ENCODE data around the gene YTHDF1. TPM values are rescaled to one million over a fixed set of nuclear protein-coding genes. Genes with fewer than 3 reads are reported as not detected.

YTHDF1 gene
- total RNA-seq, 2 donors from 2014 or later: 15.8 to 16.2 TPM

GRCh38 chr20:63167918-63168520, 47.9 kb downstream of the YTHDF1 start:
- no peak for DNase-seq
- no peaks in the 10 kb centered on the region for H3K36me3 ChIP-seq (replicated peaks in 1 of 2; ENCODE audit: insufficient read depth in 1 of 2, low read depth in 2 of 2)
- no peaks in the 10 kb centered on the region for H3K9me3 ChIP-seq
- intact Hi-C loops (cut with DNase I): no loop called here
- no peaks in the 10 kb centered on the region for H3K4me1 ChIP-seq
- 66 to 72% methylated on average over 6 to 22 of the region's 23 CpGs for WGBS, 2 donors
- H3K27ac ChIP-seq: no peak overlapping the region
- TF ChIP-seq, protein P1, sequence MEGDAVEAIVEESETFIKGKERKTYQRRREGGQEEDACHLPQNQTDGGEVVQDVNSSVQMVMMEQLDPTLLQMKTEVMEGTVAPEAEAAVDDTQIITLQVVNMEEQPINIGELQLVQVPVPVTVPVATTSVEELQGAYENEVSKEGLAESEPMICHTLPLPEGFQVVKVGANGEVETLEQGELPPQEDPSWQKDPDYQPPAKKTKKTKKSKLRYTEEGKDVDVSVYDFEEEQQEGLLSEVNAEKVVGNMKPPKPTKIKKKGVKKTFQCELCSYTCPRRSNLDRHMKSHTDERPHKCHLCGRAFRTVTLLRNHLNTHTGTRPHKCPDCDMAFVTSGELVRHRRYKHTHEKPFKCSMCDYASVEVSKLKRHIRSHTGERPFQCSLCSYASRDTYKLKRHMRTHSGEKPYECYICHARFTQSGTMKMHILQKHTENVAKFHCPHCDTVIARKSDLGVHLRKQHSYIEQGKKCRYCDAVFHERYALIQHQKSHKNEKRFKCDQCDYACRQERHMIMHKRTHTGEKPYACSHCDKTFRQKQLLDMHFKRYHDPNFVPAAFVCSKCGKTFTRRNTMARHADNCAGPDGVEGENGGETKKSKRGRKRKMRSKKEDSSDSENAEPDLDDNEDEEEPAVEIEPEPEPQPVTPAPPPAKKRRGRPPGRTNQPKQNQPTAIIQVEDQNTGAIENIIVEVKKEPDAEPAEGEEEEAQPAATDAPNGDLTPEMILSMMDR (IDR thresholded peaks at IDR 0.05): no peak
- no peak for TF ChIP-seq POLR2A (IDR thresholded peaks at IDR 0.05)
- ATAC-seq: no peak
- no peak overlapping the region for H3K4me3 ChIP-seq
- H3K27me3 ChIP-seq: peaks cover 0 to 7% of the 10 kb centered on the region in 2 donors

GRCh38 chr20:63167026-63167917, 48.7 kb downstream of the YTHDF1 start:
- H3K36me3 ChIP-seq (replicated peaks in 1 of 2; ENCODE audit: insufficient read depth in 1 of 2, low read depth in 2 of 2): no peaks in the 10 kb centered on the region
- DNase-seq (no peak), ATAC-seq (no peak)
- H3K27ac ChIP-seq: no peak overlapping the region
- intact Hi-C loops (cut with DNase I): no loop called here
- H3K27me3 ChIP-seq: no peaks in the 10 kb centered on the region
- TF ChIP-seq, protein P1 (IDR thresholded peaks at IDR 0.05): no peak
- TF ChIP-seq POLR2A (IDR thresholded peaks at IDR 0.05): no peak
- WGBS, 2 donors: 51 to 60% methylated on average over 17 to 22 of the region's 24 CpGs
- H3K9me3 ChIP-seq: no peaks in the 10 kb centered on the region
- H3K4me1 ChIP-seq: no peaks in the 10 kb centered on the region
- H3K4me3 ChIP-seq: no peak overlapping the region

- TF ChIP-seq, protein P1 (IDR thresholded peaks at IDR 0.05): no peak
- TF ChIP-seq POLR2A (IDR thresholded peaks at IDR 0.05): no peak
- no peak overlapping the region for H3K27ac ChIP-seq
- WGBS, 2 donors: 83 to 84% methylated on average over 20 to 26 of the region's 26 CpGs
- no peak overlapping the region for H3K4me3 ChIP-seq
- DNase-seq (no peak), ATAC-seq (no peak)
- intact Hi-C loops (cut with DNase I): no loop called here
- H3K4me1 ChIP-seq: no peaks in the 10 kb centered on the region
- no peaks in the 10 kb centered on the region for H3K27me3 ChIP-seq
- no peaks in the 10 kb centered on the region for H3K9me3 ChIP-seq
- H3K36me3 ChIP-seq (replicated peaks in 1 of 2; ENCODE audit: insufficient read depth in 1 of 2, low read depth in 2 of 2): no peaks in the 10 kb centered on the region
These were observed 49.5 kb downstream of the YTHDF1 start for GRCh38 chr20:63166193-63167020.

DNA sequence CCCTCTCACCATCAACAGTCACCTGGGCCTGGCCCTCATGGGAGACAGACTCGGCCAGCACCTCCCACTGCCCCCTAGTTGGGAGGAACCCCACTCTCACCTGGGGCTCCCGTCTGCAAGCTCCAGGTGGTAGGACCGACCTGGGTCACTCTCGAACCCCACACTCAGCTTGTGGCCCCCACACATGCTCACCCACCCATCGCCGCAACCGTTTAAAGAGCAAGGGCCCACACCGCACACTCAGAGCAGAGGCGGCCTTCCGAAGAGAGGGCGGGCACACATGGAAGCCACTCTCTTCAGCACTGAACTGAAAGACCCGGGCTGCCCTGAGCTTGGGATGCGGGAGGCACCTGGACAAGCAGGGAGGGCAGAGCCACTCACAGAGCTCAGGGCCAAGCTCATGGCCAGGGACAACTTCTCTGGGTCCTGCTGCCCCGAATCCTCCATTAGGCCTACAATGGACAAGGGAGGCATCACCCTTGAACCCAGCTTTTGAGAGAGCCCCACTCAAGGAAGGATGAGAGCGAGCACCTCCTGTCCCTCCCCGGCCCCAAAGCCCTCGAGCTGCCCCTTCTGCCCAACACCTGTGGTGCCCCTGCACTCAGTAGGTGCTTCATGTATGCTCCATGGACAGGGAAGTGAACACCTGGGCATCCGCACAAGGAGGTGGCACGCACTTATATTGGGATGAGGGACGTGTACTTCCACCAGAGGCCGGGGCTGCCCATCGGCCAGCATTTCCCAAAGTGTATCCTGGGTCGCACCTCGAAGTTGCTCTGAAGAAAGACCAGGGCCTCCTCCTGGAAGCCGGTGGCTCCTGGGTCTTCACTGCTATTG, 50.4 kb downstream of the YTHDF1 start:
- Histone ChIP-seq H3K4me1 (no peaks in the 10 kb centered on the region), H3K9me3 (no peaks in the 10 kb centered on the region), H3K36me3 (replicated peaks in 1 of 2; ENCODE audit: insufficient read depth in 1 of 2, low read depth in 2 of 2) (no peaks in the 10 kb centered on the region), H3K27ac (no peak overlapping the region), H3K4me3 (no peak overlapping the region), H3K27me3 (no peaks in the 10 kb centered on the region)
- intact Hi-C loops (cut with DNase I): no loop called here
- no peak for TF ChIP-seq POLR2A (IDR thresholded peaks at IDR 0.05)
- TF ChIP-seq, protein P1 (IDR thresholded peaks at IDR 0.05): no peak
- WGBS, 2 donors: 75 to 76% methylated on average over 7 to 24 of the region's 25 CpGs
- ATAC-seq (no peak), DNase-seq (no peak)
